H9 (cell line): Measurements from ENCODE around the gene TAS2R50. TPM values are rescaled to one million over a fixed set of nuclear protein-coding genes. Genes with fewer than 3 reads are reported as not detected.

Source experiments
- DNase-seq: peaks from one replicate; pipeline ENCODE4 v3.0.0-alpha.2; 2017
- H2AFZ ChIP-seq: one replicate; pipeline ENCODE4 v1.6.1; 2013; ENCODE audit warnings: mild to moderate bottlenecking, low read length, control low read depth, moderate library complexity
- H2AK5ac ChIP-seq: 2 replicates; pipeline ENCODE4 v1.6.1; 2013; ENCODE audit warnings: low read length, control low read depth, mixed read lengths; ENCODE audit not compliant: insufficient read length
- H2BK120ac ChIP-seq: one replicate; pipeline ENCODE4 v1.6.1; 2013; ENCODE audit warnings: low read depth, mild to moderate bottlenecking, low read length, control low read depth, inconsistent platforms; ENCODE audit not compliant: poor library complexity, severe bottlenecking
- H2BK12ac ChIP-seq: 2 replicates; pipeline ENCODE4 v1.6.1; 2013; ENCODE audit warnings: low read length, control low read depth, mixed read lengths, low read depth; ENCODE audit not compliant: insufficient read length
- H2BK15ac ChIP-seq: 2 replicates; pipeline ENCODE4 v1.6.1; 2013; ENCODE audit warnings: low read depth, low read length, control low read depth
- H2BK20ac ChIP-seq: one replicate; pipeline ENCODE4 v1.6.1; 2013; ENCODE audit warnings: low read depth, mild to moderate bottlenecking, low read length, control low read depth, inconsistent platforms; ENCODE audit not compliant: poor library complexity, severe bottlenecking
- H2BK5ac ChIP-seq: 2 replicates; pipeline ENCODE4 v1.6.1; 2013; ENCODE audit warnings: low read length, control low read depth, mixed read lengths; ENCODE audit not compliant: insufficient read length
- H3K14ac ChIP-seq: 2 replicates; pipeline ENCODE4 v1.6.1; 2013; ENCODE audit warnings: low read length, control low read depth; ENCODE audit not compliant: insufficient read depth
- H3K18ac ChIP-seq: 2 replicates; pipeline ENCODE4 v1.6.1; 2013; ENCODE audit warnings: low read depth, mild to moderate bottlenecking, mixed read lengths, low read length, control low read depth; ENCODE audit not compliant: insufficient read length
- H3K23ac ChIP-seq: 2 replicates; pipeline ENCODE4 v1.6.1; 2013; ENCODE audit warnings: low read length, control low read depth, mixed read lengths, low read depth; ENCODE audit not compliant: insufficient read length
- H3K23me2 ChIP-seq: 2 replicates; pipeline ENCODE4 v1.6.1; 2013; ENCODE audit warnings: low read depth, mild to moderate bottlenecking, mixed read lengths, low read length, control low read depth; ENCODE audit not compliant: insufficient read length, poor library complexity, severe bottlenecking
- H3K27ac ChIP-seq: 2 replicates; pipeline ENCODE4 v1.5.1; 2013; ENCODE audit warnings: low read length, control low read depth, mixed read lengths, low read depth; ENCODE audit not compliant: insufficient read length
- H3K27me3 ChIP-seq: 2 replicates; pipeline ENCODE4 v1.6.1; 2013; ENCODE audit warnings: low read length, control low read depth, inconsistent platforms; ENCODE audit not compliant: insufficient read depth
- H3K4ac ChIP-seq: 2 replicates; pipeline ENCODE4 v1.6.1; 2013; ENCODE audit warnings: low read depth, mild to moderate bottlenecking, control low read depth, inconsistent platforms, low read length, moderate library complexity
- H3K4me1 ChIP-seq: 2 replicates; pipeline ENCODE4 v1.6.1; 2013; ENCODE audit warnings: low read length, control low read depth, inconsistent platforms; ENCODE audit not compliant: insufficient read depth
- H3K4me2 ChIP-seq: 2 replicates; pipeline ENCODE4 v1.6.1; 2013; ENCODE audit warnings: low read length, control low read depth, mixed read lengths; ENCODE audit not compliant: insufficient read length, insufficient read depth
- H3K56ac ChIP-seq: 2 replicates; pipeline ENCODE4 v1.6.1; 2013; ENCODE audit warnings: low read depth, mild to moderate bottlenecking, mixed read lengths, low read length, control low read depth; ENCODE audit not compliant: insufficient read length
- H3K79me1 ChIP-seq: 2 replicates; pipeline ENCODE4 v1.6.1; 2013; ENCODE audit warnings: low read depth, mild to moderate bottlenecking, moderate library complexity, low read length, control low read depth, inconsistent platforms; ENCODE audit not compliant: insufficient read depth, poor library complexity, severe bottlenecking
- H3K79me2 ChIP-seq: 2 replicates; pipeline ENCODE4 v1.6.1; 2013; ENCODE audit warnings: low read length, control low read depth, inconsistent platforms; ENCODE audit not compliant: insufficient read depth
- H3K9ac ChIP-seq: 2 replicates; pipeline ENCODE4 v1.6.1; 2013; ENCODE audit warnings: low read length, control low read depth, mixed read lengths; ENCODE audit not compliant: insufficient read length; ENCODE audit errors: extremely low read depth
- H3K9me3 ChIP-seq: one replicate; pipeline ENCODE4 v1.6.1; 2013; ENCODE audit warnings: low read depth, low read length, inconsistent platforms; ENCODE audit not compliant: control insufficient read depth
- H3T11ph ChIP-seq: one replicate; pipeline ENCODE4 v1.6.1; 2013; ENCODE audit warnings: mild to moderate bottlenecking, low read length, control low read depth, inconsistent platforms
- H4K20me1 ChIP-seq: one replicate; pipeline ENCODE4 v1.6.1; 2013; ENCODE audit not compliant: control insufficient read depth, insufficient read length, insufficient read depth
- H4K5ac ChIP-seq: 2 replicates; pipeline ENCODE4 v1.6.1; 2013; ENCODE audit warnings: low read depth, mild to moderate bottlenecking, mixed read lengths, low read length, control low read depth; ENCODE audit not compliant: insufficient read length
- H4K8ac ChIP-seq: replicated peaks from 2 replicates; pipeline ENCODE4 v1.6.1; 2013; ENCODE audit warnings: low read length, control low read depth, mixed read lengths, low read depth; ENCODE audit not compliant: insufficient read length
- H4K91ac ChIP-seq: 2 replicates; pipeline ENCODE4 v1.6.1; 2013; ENCODE audit warnings: low read depth, mild to moderate bottlenecking, moderate library complexity, mixed read lengths, low read length, control low read depth; ENCODE audit not compliant: insufficient read length
- H3K27ac Mint-ChIP-seq, 3 experiments: 2 replicates in 2 of 3; 3 replicates in 1 of 3; pipeline ENCODE4 v1.8.0; 2020 to 2021; ENCODE audit warnings: mixed read lengths in 3 of 3, mild to moderate bottlenecking in 1 of 3, moderate library complexity in 1 of 3
- H3K27me3 Mint-ChIP-seq: 2 replicates; pipeline ENCODE4 v1.8.0; 2021; ENCODE audit warnings: low read depth, mild to moderate bottlenecking, moderate library complexity, mixed read lengths
- H3K36me3 Mint-ChIP-seq, 3 experiments: 2 replicates in 2 of 3; 3 replicates in 1 of 3; pipeline ENCODE4 v1.8.0; 2020 to 2021; ENCODE audit warnings: low read depth in 3 of 3, mixed read lengths in 3 of 3; ENCODE audit not compliant: insufficient read depth in 1 of 3
- H3K4me1 Mint-ChIP-seq, 2 experiments: 2 replicates each; pipeline ENCODE4 v1.8.0; 2020; ENCODE audit warnings: mixed read lengths in 2 of 2
- H3K4me3 Mint-ChIP-seq, 2 experiments: 2 replicates in 1 of 2; 3 replicates in 1 of 2; pipeline ENCODE4 v1.8.0; 2020 to 2021; ENCODE audit warnings: mild to moderate bottlenecking in 2 of 2, mixed read lengths in 2 of 2, moderate library complexity in 1 of 2
- H3K9me3 Mint-ChIP-seq, 2 experiments: 2 replicates in 1 of 2; 3 replicates in 1 of 2; pipeline ENCODE4 v1.8.0; 2020; ENCODE audit warnings: mild to moderate bottlenecking in 2 of 2, mixed read lengths in 2 of 2, moderate library complexity in 1 of 2
- CTCF ChIP-seq: fragments of 200-600 bp; sonication (generic); conservative IDR thresholded peaks from 3 replicates; pipeline ENCODE4 v1.8.0; 2021; ENCODE audit warnings: antibody characterized with exemption, mild to moderate bottlenecking
- total RNA-seq: library from RNA; stranded (reverse); gene quantifications from 2 replicates; pipeline ENCODE4 v1.2.1, GENCODE V29; 2021

Gene TAS2R50
- total RNA-seq, 1 experiment from 2014 or later = 0.77 TPM

- Histone ChIP-seq H2BK5ac (no peak within 1 kb of the TSS), H3K9me3 (no peaks in the 10 kb centered on the region), H2AFZ (no peak within 1 kb of the TSS), H2BK120ac (no peak within 1 kb of the TSS), H2AK5ac (no peak within 1 kb of the TSS), H2BK15ac (no peak within 1 kb of the TSS), H4K8ac (no peak within 1 kb of the TSS), H3K4me2 (no peak within 1 kb of the TSS), H2BK12ac (no peak within 1 kb of the TSS), H3K23ac (no peak within 1 kb of the TSS), H3K4me1 (no peaks in the 10 kb centered on the region), H3K27ac (no peak within 1 kb of the TSS), H2BK20ac (no peak within 1 kb of the TSS), H3K79me2 (no peaks in the 10 kb centered on the region), H3K27me3 (no peaks in the 10 kb centered on the region), H3K9ac (no peak within 1 kb of the TSS), H3T11ph (no peak within 1 kb of the TSS), H4K5ac (no peak within 1 kb of the TSS), H3K4ac (no peak within 1 kb of the TSS), H3K56ac (no peak within 1 kb of the TSS), H3K79me1 (no peaks in the 10 kb centered on the region), H4K20me1 (no peaks in the 10 kb centered on the region), H3K23me2 (no peaks in the 10 kb centered on the region), H3K18ac (no peak within 1 kb of the TSS), H3K14ac (no peak within 1 kb of the TSS), H4K91ac (no peak within 1 kb of the TSS)
- no peaks in the 10 kb centered on the region for H3K4me1 Mint-ChIP-seq
- H3K9me3 Mint-ChIP-seq = peaks cover 0 to 4% of the 10 kb centered on the region in 2 experiments; a peak in 1 of 5 replicates
- H3K27ac Mint-ChIP-seq = peak within 1 kb of the TSS in 1 of 3 experiments; percentile 24; a peak in 1 of 7 replicates
- no peak for DNase-seq
- H3K27me3 Mint-ChIP-seq = no peaks in the 10 kb centered on the region
- peaks cover 3 to 19% (median 4%) of the 10 kb centered on the region in 3 experiments; a peak in 5 of 7 replicates for H3K36me3 Mint-ChIP-seq
- H3K4me3 Mint-ChIP-seq = no peak within 1 kb of the TSS
- TF ChIP-seq CTCF = no peak
Observed at GRCh38 chr12:10998204-10998603, 11.5 kb upstream of the TAS2R50 start, which contains the start of gene TAS2R20. TSS of gene TAS2R20 (minus strand) at chr12:10998304. CDS start at chr12:10997875, 429 bp downstream.
